ENCODE measurements around the gene FYN. TPM values are rescaled to one million over a fixed set of nuclear protein-coding genes. Genes with fewer than 3 reads are reported as not detected.
"Not testable (repeated sequence)": the region's sequence is repeated elsewhere in the genome, so short reads cannot be mapped to it uniquely, and the experiment has no call there.

The FYN gene
- total RNA-seq, 2 donors from 2014 or later, result 60.4 to 75.8 TPM

- ATAC-seq (peak; percentile 50 to 77), DNase-seq (no peak)
- intact Hi-C loops (cut with DNase I), result loop anchor here (10.0 kb wide), 2 partner anchors 282 to 392 kb away; a partner anchor contains a TSS
These were observed 226.3 kb downstream of the FYN start for GRCh38 chr6:111646942-111647341.

- intact Hi-C loops (cut with DNase I), result loop anchor here (10.0 kb wide), 2 partner anchors 281 to 391 kb away; a partner anchor contains a TSS
- DNase-seq, result no peak
- ATAC-seq, result no peak
These were observed 227.2 kb downstream of the FYN start for GRCh38 chr6:111646034-111646433.

- no peak for ATAC-seq
- DNase-seq, result no peak
- intact Hi-C loops (cut with DNase I), result loop anchor here (5.0 to 10.0 kb wide), 3 partner anchors 163 to 390 kb away; partner anchors contain the start of gene REV3L (in 1 of the 2)
These were observed 228.3 kb downstream of the FYN start for GRCh38 chr6:111644893-111645430.

GRCh38 chr6:111642463-111643158 lies 230.6 kb downstream of the FYN start:
- peak; percentile 64 for DNase-seq
- ATAC-seq, result peak; percentile 89 to 93

GRCh38 chr6:111639266-111639665 lies 234.0 kb downstream of the FYN start:
- intact Hi-C loops (cut with DNase I), result no loop called here
- no peak for ATAC-seq
- no peak for DNase-seq

More at GRCh38 chr6:111642463-111643158, 230.6 kb downstream of the FYN start:
- intact Hi-C loops (cut with DNase I), result loop anchor here (5.0 to 10.0 kb wide), 3 partner anchors 160 to 388 kb away; partner anchors contain the start of gene REV3L (in 1 of the 2)

- ATAC-seq; DNase-seq; intact Hi-C loops (cut with DNase I): not testable (repeated sequence)
These were observed 238.3 kb downstream of the FYN start for GRCh38 chr6:111634981-111635380.

GRCh38 chr6:111633822-111634221 lies 239.4 kb downstream of the FYN start:
- intact Hi-C loops (cut with DNase I), result no loop called here
- ATAC-seq, result no peak
- DNase-seq, result no peak

- no peak for ATAC-seq
- intact Hi-C loops (cut with DNase I), result no loop called here
- DNase-seq, result no peak
These were observed 240.6 kb downstream of the FYN start for GRCh38 chr6:111632468-111633247.

- no peak for DNase-seq
- intact Hi-C loops (cut with DNase I), result no loop called here
- ATAC-seq, result no peak
These were observed 241.3 kb downstream of the FYN start for GRCh38 chr6:111631903-111632460.

GRCh38 chr6:111631018-111631417 lies 242.2 kb downstream of the FYN start:
- DNase-seq (no peak), ATAC-seq (no peak)
- intact Hi-C loops (cut with DNase I), result no loop called here

GRCh38 chr6:111628142-111628850 lies 245.0 kb downstream of the FYN start:
- intact Hi-C loops (cut with DNase I), result no loop called here
- peak; percentile 17 to 52 for ATAC-seq
- no peak for DNase-seq

- intact Hi-C loops (cut with DNase I), result no loop called here
- peak; percentile 44 to 49 for ATAC-seq
- DNase-seq, result no peak
These were observed 246.8 kb downstream of the FYN start for GRCh38 chr6:111626441-111626840.

- intact Hi-C loops (cut with DNase I), result no loop called here
These were observed 247.5 kb downstream of the FYN start for GRCh38 chr6:111625461-111626391.

GRCh38 chr6:111625099-111625416 lies 248.2 kb downstream of the FYN start:
- intact Hi-C loops (cut with DNase I), result no loop called here
- ATAC-seq, result no peak

More at GRCh38 chr6:111625461-111626391, 247.5 kb downstream of the FYN start:
- ATAC-seq (peak; percentile 69 to 81), DNase-seq (peak; percentile 55)

GRCh38 chr6:111624401-111625098 lies 248.7 kb downstream of the FYN start:
- no peak for DNase-seq
- intact Hi-C loops (cut with DNase I), result no loop called here
- no peak for ATAC-seq

More at GRCh38 chr6:111625099-111625416, 248.2 kb downstream of the FYN start:
- no peak for DNase-seq

GRCh38 chr6:111623046-111623718 lies 250.1 kb downstream of the FYN start:
- ATAC-seq (no peak), DNase-seq (peak; percentile 33)
- intact Hi-C loops (cut with DNase I), result no loop called here

GRCh38 chr6:111620169-111620568 lies 253.1 kb downstream of the FYN start:
- ATAC-seq, result peak; percentile 46 to 69
- intact Hi-C loops (cut with DNase I), result no loop called here
- peak; percentile 53 for DNase-seq
